HG02938 (cell line): ENCODE data around the gene KNOP1.
A peak's percentile ranks its signal among the peaks of the same experiment; 100 is the strongest.

Experiments
- ATAC-seq: cut with Tn5 transposase; IDR thresholded peaks from one replicate; pipeline ENCODE4 v1.9.1; 2021; ENCODE audit warnings: mild to moderate bottlenecking, moderate library complexity; ENCODE audit not compliant: unreplicated experiment

The KNOP1 gene, protein sequence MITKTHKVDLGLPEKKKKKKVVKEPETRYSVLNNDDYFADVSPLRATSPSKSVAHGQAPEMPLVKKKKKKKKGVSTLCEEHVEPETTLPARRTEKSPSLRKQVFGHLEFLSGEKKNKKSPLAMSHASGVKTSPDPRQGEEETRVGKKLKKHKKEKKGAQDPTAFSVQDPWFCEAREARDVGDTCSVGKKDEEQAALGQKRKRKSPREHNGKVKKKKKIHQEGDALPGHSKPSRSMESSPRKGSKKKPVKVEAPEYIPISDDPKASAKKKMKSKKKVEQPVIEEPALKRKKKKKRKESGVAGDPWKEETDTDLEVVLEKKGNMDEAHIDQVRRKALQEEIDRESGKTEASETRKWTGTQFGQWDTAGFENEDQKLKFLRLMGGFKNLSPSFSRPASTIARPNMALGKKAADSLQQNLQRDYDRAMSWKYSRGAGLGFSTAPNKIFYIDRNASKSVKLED

DNA sequence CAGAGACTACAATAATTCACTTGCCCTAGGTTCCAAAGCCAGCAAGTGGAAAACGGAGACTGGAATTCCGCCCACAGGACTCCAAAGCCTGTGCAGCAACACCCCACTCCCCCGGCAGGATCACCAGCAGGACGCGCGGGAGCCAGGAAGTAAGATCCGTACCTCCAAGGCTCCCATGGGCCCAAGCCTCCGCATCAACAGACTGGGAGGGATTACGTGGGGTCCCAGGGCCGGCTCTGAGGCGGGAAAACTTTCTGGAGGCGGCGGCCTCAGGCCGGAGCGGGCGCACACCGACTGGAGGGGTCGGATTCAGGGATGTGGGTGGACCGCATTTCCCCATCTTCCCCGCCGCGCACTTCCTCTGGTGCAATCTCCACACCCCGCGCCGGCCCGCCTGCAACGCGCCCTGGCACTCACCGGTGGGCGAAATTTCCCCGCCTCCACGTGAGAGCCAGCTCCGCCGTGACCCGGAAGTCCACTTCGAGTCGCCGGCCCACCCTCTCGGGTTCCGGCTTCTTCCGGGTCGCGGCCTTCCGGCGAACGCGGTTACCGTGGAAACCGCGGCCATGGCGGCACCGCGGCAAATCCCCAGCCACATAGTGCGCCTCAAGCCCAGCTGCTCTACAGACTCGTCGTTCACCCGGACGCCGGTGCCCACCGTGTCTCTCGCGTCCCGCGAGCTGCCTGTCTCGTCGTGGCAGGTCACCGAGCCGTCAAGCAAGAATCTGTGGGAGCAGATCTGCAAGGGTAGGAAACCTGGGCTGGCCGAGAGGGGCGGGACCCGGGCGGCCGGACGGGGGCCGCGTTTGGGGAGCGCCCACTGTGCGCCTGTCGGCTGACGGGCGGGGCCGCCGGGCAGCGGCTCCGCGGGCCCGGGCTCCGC, at the start of gene KNOP1, which contains the start of gene IQCK:
Gene KNOP1, minus strand, starts transcription at position 487 of the 883 bp plus-strand sequence. CDS start 3,192 bp downstream, outside the sequence.
Gene IQCK, plus strand, starts transcription at position 531 of the 883 bp plus-strand sequence. Its CDS starts 36 bp downstream, at position 567.
- ATAC-seq = peak; percentile 86

GRCh38 chr16:19767497-19767896, 49.5 kb upstream of the KNOP1 start:
- no peak for ATAC-seq

DNA sequence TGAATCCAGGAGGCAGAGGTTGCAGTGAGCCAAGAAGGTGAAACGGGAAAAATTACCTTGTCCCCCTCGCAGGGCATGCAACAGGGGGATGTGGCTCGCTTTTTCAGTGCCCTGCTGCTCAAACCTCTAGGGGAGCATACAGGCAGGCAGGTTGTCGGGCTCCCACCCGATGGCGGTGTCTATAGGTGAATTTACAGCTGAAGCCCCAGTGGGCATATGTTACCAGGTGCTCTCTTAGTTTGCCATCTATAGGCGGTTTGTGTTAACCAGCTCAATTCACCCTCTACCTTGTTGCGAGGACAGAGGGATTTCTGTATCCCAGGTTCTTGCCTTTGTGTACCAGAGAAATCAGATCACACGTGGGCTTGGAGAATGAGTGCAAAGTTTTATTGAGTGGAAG, 49.0 kb upstream of the KNOP1 start:
- ATAC-seq = no peak

DNA sequence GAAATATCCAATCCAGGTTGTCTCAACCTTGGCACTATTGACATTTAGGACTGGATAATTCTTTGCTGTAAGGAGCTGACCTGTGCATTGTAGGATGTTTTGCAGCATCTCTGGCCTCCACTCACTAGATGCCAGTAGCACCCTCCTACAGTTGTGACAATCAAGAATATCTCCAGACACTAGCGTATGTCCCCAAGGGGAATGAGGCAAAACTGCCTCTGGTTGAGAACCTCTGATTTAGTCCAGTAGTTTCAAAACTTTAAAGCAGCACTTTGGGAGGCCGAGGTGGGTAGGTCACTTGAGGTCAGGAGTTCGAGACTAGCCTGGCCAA, 48.5 kb upstream of the KNOP1 start:
- no peak for ATAC-seq

DNA sequence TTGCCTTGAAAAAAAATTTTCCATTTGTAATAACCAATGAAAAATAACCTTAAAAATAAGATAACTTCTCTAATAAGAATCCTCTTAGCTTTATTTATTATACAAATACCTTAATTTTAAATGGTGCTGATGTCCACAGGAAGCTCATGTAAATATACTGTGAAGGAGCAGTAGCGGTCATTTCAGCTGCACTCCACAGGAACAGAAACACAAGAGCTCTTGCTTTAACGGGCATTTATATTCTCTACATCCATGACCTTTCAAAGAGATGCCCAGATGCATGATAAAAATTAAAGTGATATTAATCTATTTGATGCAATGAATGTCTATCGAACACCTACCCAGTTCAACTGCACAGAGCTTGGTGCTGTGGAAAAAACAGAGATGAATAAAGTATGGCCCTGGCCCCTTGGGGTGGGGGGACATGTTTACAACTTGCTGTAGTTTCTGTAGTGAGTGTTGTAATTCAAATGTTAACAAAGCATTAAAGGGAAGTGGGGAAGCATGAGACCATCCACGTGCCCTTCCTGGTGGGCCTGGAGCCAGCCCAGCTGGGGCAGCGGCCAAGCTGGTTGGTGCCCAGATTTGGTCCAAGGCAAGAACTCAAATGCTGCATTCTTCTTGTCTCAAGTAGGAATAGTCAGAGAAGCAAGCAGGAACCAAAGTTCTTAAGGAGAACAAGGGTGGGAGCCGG, 48.0 kb upstream of the KNOP1 start:
- no peak for ATAC-seq

DNA sequence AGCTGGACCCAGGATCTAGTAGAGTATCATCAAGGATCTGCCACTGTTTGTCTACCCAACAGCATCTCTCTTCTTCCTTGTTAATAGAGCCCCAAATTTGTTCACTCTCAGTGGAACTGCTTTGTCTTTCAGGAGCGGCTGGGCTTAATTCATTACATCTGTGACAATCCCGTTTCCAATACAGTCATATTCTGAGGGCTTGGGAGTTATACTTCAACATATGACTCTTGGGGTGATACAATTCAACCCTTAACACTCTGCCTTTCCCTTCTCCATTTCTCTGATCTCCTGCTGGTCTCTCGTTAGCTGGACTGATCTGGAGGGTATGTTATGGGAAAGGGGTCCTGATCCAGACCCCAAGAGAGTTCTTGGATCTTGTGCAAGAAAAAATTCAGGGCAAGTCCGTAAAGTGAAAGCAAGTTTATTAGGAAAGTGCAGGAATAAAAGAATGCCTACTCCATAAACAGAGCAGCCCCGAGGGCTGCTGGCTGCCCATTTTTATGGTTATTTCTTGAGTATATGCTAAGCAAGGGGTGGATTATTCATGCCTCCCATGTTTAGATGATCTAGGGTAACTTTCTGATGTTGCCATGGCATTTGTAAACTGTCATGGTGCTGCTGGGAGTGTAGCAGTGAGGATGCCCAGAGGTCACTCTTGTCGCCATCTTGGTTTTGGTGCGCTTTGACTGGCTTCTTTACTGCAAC, 42.5 kb upstream of the KNOP1 start:
- ATAC-seq = no peak

- ATAC-seq = no peak
These were observed 40.0 kb upstream of the KNOP1 start for GRCh38 chr16:19757762-19758595.

DNA sequence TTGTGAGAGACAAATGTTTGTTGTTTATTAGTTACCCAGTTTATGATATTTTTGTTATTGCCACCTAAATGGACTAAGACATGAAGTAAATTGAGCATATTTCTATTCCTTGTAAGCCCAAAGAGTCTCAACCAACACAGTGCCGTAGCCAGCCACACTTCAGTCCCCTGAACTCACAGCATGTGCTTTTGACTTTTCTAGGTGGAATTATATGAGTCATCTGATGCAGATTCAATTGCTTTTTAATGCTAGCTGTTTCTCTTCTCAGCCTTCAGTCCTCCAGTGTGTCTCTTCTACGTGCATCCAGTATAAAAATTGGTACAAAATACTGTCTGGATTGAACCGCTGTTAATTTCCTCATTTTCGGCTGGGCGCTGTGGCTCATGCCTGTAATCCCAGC, 39.0 kb upstream of the KNOP1 start:
- no peak for ATAC-seq

DNA sequence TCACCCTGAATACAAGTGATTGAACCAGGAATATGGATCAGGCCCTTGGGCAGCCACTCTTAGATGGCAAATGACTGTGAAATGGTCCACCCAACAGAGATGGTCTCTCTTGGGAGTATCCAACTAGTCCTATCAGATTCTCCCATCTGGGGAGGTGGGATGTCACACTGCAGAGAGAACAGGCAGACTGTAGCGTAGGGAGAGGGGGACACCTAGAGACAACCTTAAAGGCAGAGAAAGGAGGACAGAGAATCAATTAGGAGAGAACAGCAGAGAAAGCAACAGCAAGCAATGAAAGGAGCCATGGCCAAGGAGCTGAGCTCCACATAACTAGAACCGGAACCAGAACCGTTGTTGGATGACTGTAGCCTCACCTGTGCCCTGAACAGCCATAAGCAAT, 37.2 kb upstream of the KNOP1 start:
- no peak for ATAC-seq

GRCh38 chr16:19754644-19755036, 36.6 kb upstream of the KNOP1 start:
- ATAC-seq = no peak

DNA sequence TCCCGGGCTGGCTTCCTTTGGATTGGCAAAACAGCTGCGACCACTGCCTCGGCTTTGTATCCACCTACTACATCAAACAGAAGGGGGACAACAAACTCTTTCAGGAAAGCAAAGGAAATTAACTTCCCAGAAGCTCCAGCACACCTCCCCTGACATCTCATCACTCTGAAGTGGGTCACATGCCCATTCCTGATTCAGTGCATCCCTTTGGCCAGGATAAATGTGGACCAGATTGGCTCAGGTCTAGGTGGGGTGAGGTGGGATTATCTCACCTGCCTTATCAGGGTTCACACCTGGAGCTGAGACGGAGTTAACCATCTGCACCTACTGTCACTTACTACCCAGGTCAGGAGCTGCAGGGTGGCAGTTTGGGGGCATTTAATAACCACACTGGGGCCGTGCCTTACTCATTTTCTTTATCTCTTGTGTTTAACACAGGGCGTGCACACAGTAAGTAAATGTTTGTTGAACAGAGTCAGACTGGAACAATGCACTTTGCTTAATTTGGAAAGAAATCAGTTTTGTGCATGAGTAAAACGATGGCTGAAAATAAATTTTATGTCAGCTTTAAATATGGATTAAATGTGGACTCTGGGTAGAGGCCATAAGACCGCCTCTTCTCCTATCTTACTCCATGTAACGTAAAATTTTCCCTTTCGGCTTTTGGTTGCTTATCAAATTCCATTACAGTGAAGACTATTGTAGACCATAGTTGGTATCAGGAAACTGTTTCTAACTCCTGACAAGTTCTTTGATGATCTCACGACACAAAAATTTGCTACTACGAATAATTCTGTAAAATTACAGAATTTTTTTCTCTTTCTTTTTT, 36.0 kb upstream of the KNOP1 start:
- no peak for ATAC-seq

DNA sequence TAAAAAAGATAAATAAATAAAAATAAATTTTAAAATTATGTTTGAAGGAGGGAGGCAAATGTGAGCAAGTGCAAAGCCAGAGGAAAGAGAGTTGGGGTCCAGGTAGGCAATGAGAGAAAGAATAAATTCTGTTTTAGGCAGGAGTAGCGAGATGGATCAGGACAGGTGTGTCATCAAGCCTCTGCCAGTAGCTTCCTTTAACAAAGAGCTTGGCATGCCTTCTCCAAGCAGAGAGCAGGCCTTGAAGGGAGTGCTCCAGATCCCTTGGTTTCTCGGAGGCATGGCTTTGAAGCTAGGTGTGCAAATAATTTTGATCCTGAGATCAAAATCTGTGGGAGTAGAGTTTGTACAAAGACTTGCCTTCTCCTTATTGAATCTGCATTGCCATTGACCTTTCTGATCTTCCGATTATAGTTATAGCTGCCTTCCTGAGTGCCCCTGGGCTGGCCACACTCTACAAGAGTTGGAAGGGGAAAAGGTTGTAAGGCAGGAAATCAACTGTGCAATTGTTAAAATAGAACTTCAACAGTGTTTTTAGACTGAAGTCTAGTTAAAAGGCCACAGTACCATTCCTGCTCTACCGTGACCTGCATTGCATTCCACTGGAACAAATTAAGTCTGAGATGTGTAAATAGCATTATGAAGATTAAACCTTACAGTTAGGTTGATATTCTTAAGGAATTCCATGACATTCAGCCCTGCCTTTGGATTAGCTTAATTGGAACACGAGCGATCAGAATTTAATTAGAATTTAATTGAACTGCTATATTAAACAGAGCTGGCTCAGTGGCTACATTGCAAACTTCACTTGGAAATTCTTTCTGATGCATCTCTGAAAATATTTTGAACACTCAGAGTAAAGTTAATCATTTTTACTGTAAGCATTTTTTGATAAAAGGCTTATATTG, 33.7 kb upstream of the KNOP1 start:
- ATAC-seq = no peak

- no peak for ATAC-seq
These were observed 31.6 kb upstream of the KNOP1 start for GRCh38 chr16:19749571-19750080.

- ATAC-seq = no peak
These were observed 30.6 kb upstream of the KNOP1 start for GRCh38 chr16:19748389-19749168.

- ATAC-seq = no peak
These were observed 28.5 kb upstream of the KNOP1 start for GRCh38 chr16:19746561-19746960.

GRCh38 chr16:19745286-19746010, 27.4 kb upstream of the KNOP1 start:
- ATAC-seq = no peak
